GM21423 (cell line): ENCODE data around the gene UNC5A.

ENCODE experiments used
- ATAC-seq: cut with Tn5 transposase; IDR thresholded peaks from one replicate; pipeline ENCODE4 v1.9.1; 2021; ENCODE audit warnings: mild to moderate bottlenecking, moderate library complexity; ENCODE audit not compliant: unreplicated experiment

Gene UNC5A

GRCh38 chr5:176877793-176878331, 67.5 kb downstream of the UNC5A start:
- no peak for ATAC-seq

GRCh38 chr5:176878463-176878862, 68.1 kb downstream of the UNC5A start:
- ATAC-seq, result no peak

GRCh38 chr5:176878906-176879662, 68.7 kb downstream of the UNC5A start:
- no peak for ATAC-seq

- no peak for ATAC-seq
These were observed 69.5 kb downstream of the UNC5A start for GRCh38 chr5:176879663-176880361.

- no peak for ATAC-seq
These were observed 70.1 kb downstream of the UNC5A start for GRCh38 chr5:176880366-176881020.

- no peak for ATAC-seq
These were observed 70.8 kb downstream of the UNC5A start for GRCh38 chr5:176881021-176881749.

- no peak for ATAC-seq
These were observed 71.6 kb downstream of the UNC5A start for GRCh38 chr5:176881816-176882566.

GRCh38 chr5:176882567-176882903, 72.2 kb downstream of the UNC5A start:
- no peak for ATAC-seq

- no peak for ATAC-seq
These were observed 73.6 kb downstream of the UNC5A start for GRCh38 chr5:176883700-176884570.

- no peak for ATAC-seq
These were observed 74.2 kb downstream of the UNC5A start for GRCh38 chr5:176884571-176884890.

GRCh38 chr5:176886336-176887251, 76.2 kb downstream of the UNC5A start:
- no peak for ATAC-seq

- ATAC-seq, result no peak
These were observed 77.0 kb downstream of the UNC5A start for GRCh38 chr5:176887252-176887849.

- ATAC-seq, result no peak
These were observed 77.9 kb downstream of the UNC5A start for GRCh38 chr5:176888016-176888864.

GRCh38 chr5:176888865-176889165, 78.5 kb downstream of the UNC5A start:
- ATAC-seq, result no peak

GRCh38 chr5:176889321-176890280, 79.2 kb downstream of the UNC5A start:
- no peak for ATAC-seq
